Smooth muscle cell (in vitro differentiated cells): ENCODE data around the gene PHAF1. TPM values are rescaled to one million over a fixed set of nuclear protein-coding genes. Genes with fewer than 3 reads are reported as not detected.

Experiments
- DNase-seq: peaks from one replicate; lab custom pipeline; 2025; ENCODE audit not compliant: unreplicated experiment; lab: John Stamatoyannopoulos, UW
- H2AFZ ChIP-seq: fragments of 200-600 bp; sonication (generic); 2 replicates; pipeline ENCODE4 v1.6.0; 2016; ENCODE audit warnings: antibody characterized with exemption, low read depth, mild to moderate bottlenecking
- H3F3A ChIP-seq: fragments of 200-600 bp; sonication (generic); 2 replicates; pipeline ENCODE4 v1.6.0; 2017; ENCODE audit warnings: antibody characterized with exemption, low read depth
- H3K27ac ChIP-seq: fragments of 200-600 bp; sonication (generic); 2 replicates; pipeline ENCODE4 v1.5.1; 2016; ENCODE audit warnings: low read depth, mild to moderate bottlenecking
- H3K27me3 ChIP-seq: fragments of 200-600 bp; sonication (generic); 2 replicates; pipeline ENCODE4 v1.6.1; 2016; ENCODE audit warnings: low read depth, mild to moderate bottlenecking
- H3K36me3 ChIP-seq: fragments of 200-600 bp; sonication (generic); 2 replicates; pipeline ENCODE4 v1.5.1; 2016; ENCODE audit warnings: low read depth
- H3K4me1 ChIP-seq: fragments of 200-600 bp; sonication (generic); 2 replicates; pipeline ENCODE4 v1.5.1; 2016; ENCODE audit warnings: low read depth
- H3K4me2 ChIP-seq: fragments of 200-600 bp; sonication (generic); 2 replicates; pipeline ENCODE4 v1.6.0; 2016; ENCODE audit warnings: mild to moderate bottlenecking
- H3K4me3 ChIP-seq: fragments of 200-600 bp; sonication (generic); 2 replicates; pipeline ENCODE4 v1.5.1; 2016; ENCODE audit warnings: mild to moderate bottlenecking
- H3K79me2 ChIP-seq: fragments of 200-600 bp; sonication (generic); 2 replicates; pipeline ENCODE4 v1.6.0; 2016; ENCODE audit warnings: low read depth, mild to moderate bottlenecking
- H3K9ac ChIP-seq: fragments of 200-600 bp; sonication (generic); 2 replicates; pipeline ENCODE4 v1.6.0; 2016; ENCODE audit warnings: low read depth
- H3K9me3 ChIP-seq: fragments of 200-600 bp; sonication (generic); replicated peaks from 2 replicates; pipeline ENCODE4 v1.5.1; 2016; ENCODE audit warnings: low read depth
- H4K20me1 ChIP-seq: fragments of 200-600 bp; sonication (generic); 2 replicates; pipeline ENCODE4 v1.6.0; 2016; ENCODE audit warnings: low read depth
- WGBS: methylation state at CpG from one replicate; pipeline ENCODE4 v1.1.7; 2016; ENCODE audit warnings: low lambda C conversion rate; 5-methylcytosine and 5-hydroxymethylcytosine counted together
- polyA plus RNA-seq: library from polyadenylated mRNA; unstranded; fragments of >200 nt; fragmentation: Nextera tagmentation; extraction: Ambion mirVana; gene quantifications from 2 replicates; pipeline ENCODE4 v1.2.1, GENCODE V29; 2016
- total RNA-seq: library from RNA; depleted of rRNA; stranded (reverse); fragments of >200 nt; gene quantifications from 2 replicates; pipeline ENCODE4 v1.2.3, GENCODE V29; 2014
- TF ChIP-seq, protein P1 (sequence below): fragments of 200-600 bp; sonication (generic); IDR thresholded peaks from 2 replicates; pipeline ENCODE4 v1.5.1; 2017; ENCODE audit warnings: borderline replicate concordance, mild to moderate bottlenecking, antibody characterized with exemption; ENCODE audit not compliant: insufficient read depth, poor library complexity, severe bottlenecking

Gene PHAF1
- total and polyA plus RNA-seq, 2 experiments from 2014 or later: 15.5 TPM

DNA sequence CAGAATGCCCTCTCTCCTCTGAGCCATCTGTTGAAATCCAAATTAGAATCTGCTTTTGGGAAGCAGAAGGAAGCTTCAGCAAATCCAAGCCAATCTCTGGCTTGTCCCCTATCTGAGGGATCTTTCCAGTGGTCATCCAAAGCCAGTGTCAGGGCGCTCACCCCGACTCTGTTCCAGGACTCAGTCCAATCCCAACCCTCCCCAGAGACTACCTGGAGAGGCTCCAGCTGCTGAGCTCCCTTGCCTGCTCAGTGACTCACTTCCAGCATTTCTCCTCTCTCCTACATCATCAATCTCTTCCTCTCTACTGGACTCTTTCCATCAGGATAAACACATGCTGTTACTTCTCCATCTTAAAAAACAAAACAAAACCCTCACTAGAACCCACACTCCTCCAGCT, 71.6 kb downstream of the PHAF1 start:
- peaks cover 41% of the 10 kb centered on the region for H4K20me1 ChIP-seq
- H3K27ac ChIP-seq: no peak overlapping the region
- H3K9me3 ChIP-seq: no peaks in the 10 kb centered on the region
- whole genome bisulfite sequencing: 94% methylated on average over 2 of the region's 2 CpGs
- H3K4me3 ChIP-seq: no peak overlapping the region
- H3K9ac ChIP-seq: no peak overlapping the region
- TF ChIP-seq, protein P1, sequence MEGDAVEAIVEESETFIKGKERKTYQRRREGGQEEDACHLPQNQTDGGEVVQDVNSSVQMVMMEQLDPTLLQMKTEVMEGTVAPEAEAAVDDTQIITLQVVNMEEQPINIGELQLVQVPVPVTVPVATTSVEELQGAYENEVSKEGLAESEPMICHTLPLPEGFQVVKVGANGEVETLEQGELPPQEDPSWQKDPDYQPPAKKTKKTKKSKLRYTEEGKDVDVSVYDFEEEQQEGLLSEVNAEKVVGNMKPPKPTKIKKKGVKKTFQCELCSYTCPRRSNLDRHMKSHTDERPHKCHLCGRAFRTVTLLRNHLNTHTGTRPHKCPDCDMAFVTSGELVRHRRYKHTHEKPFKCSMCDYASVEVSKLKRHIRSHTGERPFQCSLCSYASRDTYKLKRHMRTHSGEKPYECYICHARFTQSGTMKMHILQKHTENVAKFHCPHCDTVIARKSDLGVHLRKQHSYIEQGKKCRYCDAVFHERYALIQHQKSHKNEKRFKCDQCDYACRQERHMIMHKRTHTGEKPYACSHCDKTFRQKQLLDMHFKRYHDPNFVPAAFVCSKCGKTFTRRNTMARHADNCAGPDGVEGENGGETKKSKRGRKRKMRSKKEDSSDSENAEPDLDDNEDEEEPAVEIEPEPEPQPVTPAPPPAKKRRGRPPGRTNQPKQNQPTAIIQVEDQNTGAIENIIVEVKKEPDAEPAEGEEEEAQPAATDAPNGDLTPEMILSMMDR: no peak
- H2AFZ ChIP-seq: no peak overlapping the region
- no peaks in the 10 kb centered on the region for H3K36me3 ChIP-seq
- peaks cover 13% of the 10 kb centered on the region for H3K4me1 ChIP-seq
- no peak for DNase-seq
- no peaks in the 10 kb centered on the region for H3K27me3 ChIP-seq
- H3F3A ChIP-seq: no peaks in the 10 kb centered on the region
- no peak overlapping the region for H3K4me2 ChIP-seq
- peaks cover 10% of the 10 kb centered on the region for H3K79me2 ChIP-seq

DNA sequence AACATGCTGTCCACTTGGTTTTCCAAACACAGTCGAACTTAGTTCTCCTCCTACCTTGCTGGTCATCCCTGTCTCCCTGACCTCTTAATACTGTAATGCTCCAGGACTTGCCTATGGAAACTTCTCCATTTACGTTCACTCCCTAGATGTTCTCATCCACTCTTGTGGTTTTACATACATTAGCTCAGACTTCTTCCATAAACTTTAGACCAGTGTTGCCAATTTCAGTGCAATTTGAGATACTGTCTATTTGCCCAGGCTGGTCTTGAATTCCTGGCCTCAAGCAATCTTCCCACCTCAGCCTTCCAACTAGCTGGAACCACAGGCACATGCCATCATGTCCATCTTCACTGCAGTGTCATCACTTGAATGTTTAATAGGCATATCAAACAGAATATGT, 72.5 kb downstream of the PHAF1 start:
- H3K27me3 ChIP-seq: no peaks in the 10 kb centered on the region
- 75% methylated on average over 2 of the region's 2 CpGs for WGBS
- no peaks in the 10 kb centered on the region for H3F3A ChIP-seq
- peaks cover 38% of the 10 kb centered on the region for H4K20me1 ChIP-seq
- peak overlapping the region; percentile 63 for H3K4me3 ChIP-seq
- H3K79me2 ChIP-seq: peaks cover 10% of the 10 kb centered on the region
- no peaks in the 10 kb centered on the region for H3K9me3 ChIP-seq
- H2AFZ ChIP-seq: no peak overlapping the region
- peaks cover 13% of the 10 kb centered on the region for H3K4me1 ChIP-seq
- no peak overlapping the region for H3K9ac ChIP-seq
- DNase-seq: no peak
- no peak overlapping the region for H3K27ac ChIP-seq
- TF ChIP-seq, protein P1: no peak
- no peaks in the 10 kb centered on the region for H3K36me3 ChIP-seq
- H3K4me2 ChIP-seq: peak overlapping the region; percentile 90

DNA sequence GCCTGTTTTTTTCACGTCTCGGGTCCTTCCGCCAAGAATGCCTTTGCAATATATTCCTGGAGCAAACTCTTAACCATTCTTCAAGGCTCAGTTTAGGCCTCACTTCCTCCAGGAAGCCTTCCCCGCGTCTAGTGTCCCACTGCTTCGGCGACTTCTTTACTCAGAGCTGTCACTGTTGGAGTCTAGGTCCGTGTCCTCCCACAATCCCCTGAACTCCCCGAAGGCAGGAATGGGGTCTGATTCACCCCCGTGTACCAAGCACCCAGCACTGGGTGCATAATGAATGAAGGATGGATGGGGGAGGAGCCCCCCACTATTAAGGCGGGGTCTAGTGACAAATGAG, 73.5 kb downstream of the PHAF1 start:
- DNase-seq: no peak
- H3F3A ChIP-seq: no peaks in the 10 kb centered on the region
- H3K4me3 ChIP-seq: peak overlapping the region; percentile 63
- H3K9ac ChIP-seq: peak overlapping the region; percentile 96
- TF ChIP-seq, protein P1: no peak
- H3K27ac ChIP-seq: peak overlapping the region; percentile 94
- H2AFZ ChIP-seq: peak overlapping the region; percentile 43
- H3K27me3 ChIP-seq: no peaks in the 10 kb centered on the region
- H3K9me3 ChIP-seq: no peaks in the 10 kb centered on the region
- no peaks in the 10 kb centered on the region for H3K36me3 ChIP-seq
- peaks cover 13% of the 10 kb centered on the region for H3K4me1 ChIP-seq
- 5% methylated on average over 11 of the region's 11 CpGs for WGBS
- peaks cover 29% of the 10 kb centered on the region for H4K20me1 ChIP-seq
- H3K79me2 ChIP-seq: peaks cover 10% of the 10 kb centered on the region
- H3K4me2 ChIP-seq: peak overlapping the region; percentile 90
